GM12801 (cell line): ENCODE measurements around the gene KCNAB2.

Source experiments
- CTCF ChIP-seq: IDR thresholded peaks from one replicate; pipeline ENCODE4 v1.5.1; 2011; ENCODE audit warnings: control low read depth; ENCODE audit not compliant: insufficient read length; ENCODE audit errors: extremely low read depth

The KCNAB2 gene

DNA sequence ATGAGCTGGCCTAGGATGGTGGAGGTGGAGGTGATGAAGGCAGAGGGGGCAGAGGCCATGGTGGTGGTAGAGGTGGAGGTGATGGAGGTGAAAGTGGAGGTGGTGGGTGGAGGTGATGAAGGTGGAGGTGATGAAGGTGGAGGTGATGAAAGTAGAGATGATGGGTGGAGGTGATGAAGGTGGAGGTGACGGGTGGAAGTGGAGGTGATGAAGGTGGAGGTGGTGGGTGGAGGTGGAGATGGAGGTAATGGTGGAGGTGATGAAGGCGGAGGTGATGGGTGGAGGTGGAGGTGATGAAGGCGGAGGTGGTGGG is 33.8 kb upstream of the KCNAB2 start:
- no peak for TF ChIP-seq CTCF

DNA sequence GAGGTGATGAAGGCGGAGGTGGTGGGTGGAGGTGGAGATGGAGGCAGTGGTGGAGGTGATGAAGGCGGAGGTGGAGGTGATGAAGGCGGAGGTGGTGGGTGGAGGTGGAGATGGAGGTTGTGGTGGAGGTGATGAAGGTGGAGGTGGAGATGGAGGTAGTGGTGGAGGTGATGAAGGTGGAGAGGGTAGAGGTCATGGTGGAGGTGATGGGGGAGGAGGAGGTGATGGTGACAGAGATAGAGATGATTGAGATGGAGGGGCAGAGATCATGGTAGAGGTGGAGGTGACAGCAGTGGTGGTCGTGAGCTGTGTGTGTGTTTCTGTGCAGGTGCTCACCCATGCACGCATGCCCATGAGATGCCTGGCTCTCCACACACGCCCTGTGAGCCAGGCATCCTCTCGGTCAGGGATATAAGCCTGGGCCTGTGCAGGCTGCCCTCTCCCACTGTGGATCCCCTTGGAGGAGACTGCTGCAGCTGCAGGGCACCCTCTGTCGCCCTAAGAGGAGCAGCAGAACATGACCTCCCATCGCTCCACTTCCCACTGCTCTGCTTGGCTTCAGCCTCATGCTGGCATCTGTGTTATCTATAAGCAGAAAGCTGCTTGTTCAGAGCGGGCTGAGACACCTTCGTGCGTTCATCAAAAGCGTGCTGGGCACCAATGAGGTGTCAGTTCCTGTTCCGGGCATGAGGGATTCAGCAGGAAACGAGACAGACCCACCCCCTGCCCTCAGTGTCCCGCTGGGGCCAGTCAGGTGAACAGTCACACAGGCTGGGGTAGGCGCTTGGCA is 33.0 kb upstream of the KCNAB2 start:
- no peak for TF ChIP-seq CTCF

DNA sequence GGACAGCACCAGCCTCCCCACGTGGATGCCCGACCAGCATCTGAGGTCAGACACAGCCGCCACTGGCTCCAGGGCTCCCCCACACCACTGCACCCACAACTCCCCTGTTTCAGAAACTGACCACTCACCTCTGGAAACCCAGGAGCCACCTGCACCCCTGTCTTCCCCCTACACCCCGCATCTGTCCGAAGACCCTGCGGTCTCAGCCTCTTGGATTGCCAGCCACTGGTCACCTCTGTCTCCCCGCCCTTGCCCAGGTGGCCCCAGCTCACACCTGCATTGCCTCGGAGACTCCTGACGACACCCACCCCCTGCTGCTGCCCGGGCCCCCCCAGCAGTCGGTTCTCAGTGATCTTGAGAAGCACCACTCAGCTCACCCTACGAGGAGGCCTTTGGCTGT is 32.2 kb upstream of the KCNAB2 start:
- TF ChIP-seq CTCF, result no peak

- no peak for TF ChIP-seq CTCF
These were observed 31.3 kb upstream of the KCNAB2 start for GRCh38 chr1:6014130-6014999.

DNA sequence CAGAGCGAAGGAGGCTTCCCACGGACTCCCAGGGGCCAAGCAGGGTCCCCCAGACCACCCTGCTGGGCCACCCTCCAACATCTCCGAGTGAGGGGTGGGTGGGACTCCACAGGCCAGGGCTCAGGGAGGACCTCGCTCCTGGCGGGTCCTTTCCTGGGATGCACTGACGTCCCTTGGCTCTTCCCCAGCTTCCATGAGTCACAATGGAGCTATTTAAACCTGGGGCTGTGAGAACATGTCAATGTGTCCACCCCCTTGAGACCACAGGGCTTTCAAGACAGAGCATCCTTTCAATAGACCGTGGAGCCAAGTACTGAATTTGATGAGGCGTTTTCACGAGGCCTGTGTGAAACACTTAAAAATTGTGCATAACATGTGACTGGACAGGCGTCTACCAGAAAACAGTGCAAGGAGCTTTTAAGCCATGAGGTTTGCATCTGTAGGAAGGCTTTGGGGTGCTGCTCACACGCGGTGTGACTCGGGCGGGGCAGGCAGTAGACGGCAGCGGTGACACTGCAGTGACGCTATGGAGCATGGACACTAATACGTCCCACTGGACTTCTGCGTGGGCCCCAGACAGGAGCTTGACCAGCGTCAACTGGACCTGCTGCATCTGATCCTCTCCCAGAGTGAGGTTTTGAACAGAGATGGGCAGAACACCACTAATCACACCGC is 29.4 kb upstream of the KCNAB2 start:
- TF ChIP-seq CTCF, result no peak

- TF ChIP-seq CTCF, result no peak
These were observed 26.4 kb upstream of the KCNAB2 start for GRCh38 chr1:6019166-6019845.

DNA sequence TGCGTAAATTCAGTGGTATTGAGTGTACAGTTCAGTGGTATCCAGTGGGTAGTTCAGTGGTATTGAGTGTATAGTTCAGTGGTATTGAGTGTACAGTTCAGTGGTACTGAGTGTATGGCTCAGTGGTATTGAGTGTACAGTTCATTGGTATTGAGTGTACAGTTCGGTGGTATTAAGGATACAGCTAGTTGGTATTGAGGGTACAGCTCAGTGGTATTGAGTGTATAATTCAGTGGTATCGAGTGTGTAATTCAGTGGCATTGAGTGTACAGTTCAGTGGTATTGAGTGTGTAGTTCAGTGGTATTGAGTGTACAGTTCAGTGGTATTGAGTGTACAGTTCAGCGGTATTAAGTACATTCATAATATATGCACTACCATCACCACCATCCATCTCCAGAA is 23.5 kb upstream of the KCNAB2 start:
- no peak for TF ChIP-seq CTCF
